ENCODE data around the gene ZW10.

GRCh38 chr11:113778111-113778910 lies 4.8 kb upstream of the ZW10 start:
- TF ChIP-seq, protein P1, sequence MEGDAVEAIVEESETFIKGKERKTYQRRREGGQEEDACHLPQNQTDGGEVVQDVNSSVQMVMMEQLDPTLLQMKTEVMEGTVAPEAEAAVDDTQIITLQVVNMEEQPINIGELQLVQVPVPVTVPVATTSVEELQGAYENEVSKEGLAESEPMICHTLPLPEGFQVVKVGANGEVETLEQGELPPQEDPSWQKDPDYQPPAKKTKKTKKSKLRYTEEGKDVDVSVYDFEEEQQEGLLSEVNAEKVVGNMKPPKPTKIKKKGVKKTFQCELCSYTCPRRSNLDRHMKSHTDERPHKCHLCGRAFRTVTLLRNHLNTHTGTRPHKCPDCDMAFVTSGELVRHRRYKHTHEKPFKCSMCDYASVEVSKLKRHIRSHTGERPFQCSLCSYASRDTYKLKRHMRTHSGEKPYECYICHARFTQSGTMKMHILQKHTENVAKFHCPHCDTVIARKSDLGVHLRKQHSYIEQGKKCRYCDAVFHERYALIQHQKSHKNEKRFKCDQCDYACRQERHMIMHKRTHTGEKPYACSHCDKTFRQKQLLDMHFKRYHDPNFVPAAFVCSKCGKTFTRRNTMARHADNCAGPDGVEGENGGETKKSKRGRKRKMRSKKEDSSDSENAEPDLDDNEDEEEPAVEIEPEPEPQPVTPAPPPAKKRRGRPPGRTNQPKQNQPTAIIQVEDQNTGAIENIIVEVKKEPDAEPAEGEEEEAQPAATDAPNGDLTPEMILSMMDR (IDR thresholded peaks at IDR 0.05) = no peak
- TF ChIP-seq POLR2A (IDR thresholded peaks at IDR 0.05) = no peak
